Astrocyte (in vitro differentiated cells and primary cell): ENCODE data around the gene GPRC5D. TPM values are rescaled to one million over a fixed set of nuclear protein-coding genes. Genes with fewer than 3 reads are reported as not detected.
A peak's percentile ranks its signal among the peaks of the same experiment; 100 is the strongest.

Experiments
- DNase-seq: peaks from one replicate; pipeline ENCODE4 v3.0.0-alpha.2; 2010; ENCODE audit warnings: low read depth
- FAIRE-seq: peaks from 2 replicates; lab custom pipeline; 2011; peaks lifted over from hg19 to GRCh38; lab: Jason Lieb, UNC
- H2AFZ ChIP-seq: 2 replicates; pipeline ENCODE4 v1.6.0; 2012; ENCODE audit warnings: low read depth, low read length, inconsistent platforms
- H3K27ac ChIP-seq: 2 replicates; pipeline ENCODE4 v1.5.1; 2011; ENCODE audit warnings: low read depth, low read length, inconsistent platforms
- H3K27me3 ChIP-seq: 2 replicates; pipeline ENCODE4 v1.6.0; 2011; ENCODE audit warnings: low read length, inconsistent platforms; ENCODE audit not compliant: insufficient read depth
- H3K36me3 ChIP-seq: 2 replicates; pipeline ENCODE4 v1.5.1; 2011; ENCODE audit warnings: low read length, inconsistent platforms; ENCODE audit not compliant: insufficient read depth
- H3K4me1 ChIP-seq: 2 replicates; pipeline ENCODE4 v1.5.1; 2011; ENCODE audit warnings: low read length, inconsistent platforms; ENCODE audit not compliant: insufficient read depth
- H3K4me2 ChIP-seq: 2 replicates; pipeline ENCODE4 v1.6.0; 2012; ENCODE audit warnings: low read length, inconsistent platforms
- H3K4me3 ChIP-seq: 2 replicates; pipeline ENCODE4 v1.5.1; 2011; ENCODE audit warnings: low read depth, mild to moderate bottlenecking, low read length, inconsistent platforms; ENCODE audit not compliant: insufficient read depth
- H3K79me2 ChIP-seq: 2 replicates; pipeline ENCODE4 v1.6.0; 2012; ENCODE audit warnings: mild to moderate bottlenecking, low read length, inconsistent platforms; ENCODE audit not compliant: insufficient read depth
- H3K9ac ChIP-seq: 2 replicates; pipeline ENCODE4 v1.6.0; 2012; ENCODE audit warnings: mild to moderate bottlenecking, low read length, inconsistent platforms
- H3K9me3 ChIP-seq: 2 replicates; pipeline ENCODE4 v1.5.1; 2012; ENCODE audit warnings: low read depth, mild to moderate bottlenecking, low read length, inconsistent platforms; ENCODE audit not compliant: insufficient read depth
- H4K20me1 ChIP-seq: 2 replicates; pipeline ENCODE4 v1.6.0; 2012; ENCODE audit warnings: low read length, inconsistent platforms; ENCODE audit not compliant: insufficient read depth
- H3K27ac Mint-ChIP-seq: one replicate; pipeline ENCODE4 v1.8.0; 2021; ENCODE audit warnings: mild to moderate bottlenecking, mixed read lengths; ENCODE audit not compliant: unreplicated experiment
- H3K27me3 Mint-ChIP-seq: one replicate; pipeline ENCODE4 v1.8.0; 2021; ENCODE audit warnings: low read depth, mixed read lengths; ENCODE audit not compliant: unreplicated experiment
- H3K36me3 Mint-ChIP-seq: one replicate; pipeline ENCODE4 v1.8.0; 2021; ENCODE audit warnings: low read depth, mixed read lengths; ENCODE audit not compliant: unreplicated experiment
- H3K4me1 Mint-ChIP-seq: one replicate; pipeline ENCODE4 v1.8.0; 2021; ENCODE audit warnings: low read depth, mixed read lengths; ENCODE audit not compliant: unreplicated experiment
- H3K4me3 Mint-ChIP-seq: one replicate; pipeline ENCODE4 v1.8.0; 2021; ENCODE audit warnings: mild to moderate bottlenecking, moderate library complexity, mixed read lengths; ENCODE audit not compliant: unreplicated experiment
- H3K9me3 Mint-ChIP-seq: one replicate; pipeline ENCODE4 v1.8.0; 2021; ENCODE audit warnings: mild to moderate bottlenecking, mixed read lengths; ENCODE audit not compliant: unreplicated experiment
- CTCF ChIP-seq: IDR thresholded peaks from 2 replicates; pipeline ENCODE4 v1.5.1; 2011; ENCODE audit warnings: low read depth, mild to moderate bottlenecking, inconsistent platforms, low read length, moderate library complexity; ENCODE audit not compliant: insufficient read depth
- EZH2 ChIP-seq: IDR thresholded peaks from 2 replicates; pipeline ENCODE4 v1.6.1; 2012; ENCODE audit warnings: mild to moderate bottlenecking, low read length, inconsistent platforms; ENCODE audit not compliant: insufficient read depth
- total RNA-seq: library from RNA; stranded (reverse); gene quantifications from 2 replicates; pipeline ENCODE4 v1.2.1, GENCODE V29; 2021

The GPRC5D gene
- total RNA-seq, 1 donor from 2014 or later = not detected

GRCh38 chr12:12922191-12922616 is 29.8 kb downstream of the GPRC5D start:
- peaks cover 8% of the 10 kb centered on the region for H3K4me1 ChIP-seq
- DNase-seq (peak; percentile 49), FAIRE-seq (no peak)
- Mint-ChIP-seq H3K9me3 (no peaks in the 10 kb centered on the region), H3K36me3 (no peaks in the 10 kb centered on the region), H3K4me1 (peaks cover 9% of the 10 kb centered on the region), H3K27ac (no peak overlapping the region), H3K27me3 (peaks cover 4% of the 10 kb centered on the region), H3K4me3 (no peak overlapping the region)
- H2AFZ ChIP-seq = no peak overlapping the region
- no peaks in the 10 kb centered on the region for H3K36me3 ChIP-seq
- no peaks in the 10 kb centered on the region for H3K27me3 ChIP-seq
- TF ChIP-seq EZH2 (no peak), CTCF (no peak)
- no peak overlapping the region for H3K27ac ChIP-seq
- no peaks in the 10 kb centered on the region for H4K20me1 ChIP-seq
- H3K9ac ChIP-seq = no peak overlapping the region
- no peak overlapping the region for H3K4me3 ChIP-seq
- H3K4me2 ChIP-seq = no peak overlapping the region
- H3K9me3 ChIP-seq = no peaks in the 10 kb centered on the region
- H3K79me2 ChIP-seq = no peaks in the 10 kb centered on the region

GRCh38 chr12:12919666-12920435 is 32.1 kb downstream of the GPRC5D start:
- Histone ChIP-seq H3K4me2 (no peak overlapping the region), H3K9ac (no peak overlapping the region), H2AFZ (no peak overlapping the region), H3K79me2 (no peaks in the 10 kb centered on the region), H3K4me1 (peaks cover 7% of the 10 kb centered on the region), H3K9me3 (no peaks in the 10 kb centered on the region), H4K20me1 (no peaks in the 10 kb centered on the region), H3K27ac (no peak overlapping the region), H3K27me3 (no peaks in the 10 kb centered on the region), H3K36me3 (no peaks in the 10 kb centered on the region), H3K4me3 (no peak overlapping the region)
- peaks cover 6% of the 10 kb centered on the region for H3K27me3 Mint-ChIP-seq
- H3K9me3 Mint-ChIP-seq = no peaks in the 10 kb centered on the region
- no peak overlapping the region for H3K27ac Mint-ChIP-seq
- FAIRE-seq = no peak
- DNase-seq = no peak
- peaks cover 2% of the 10 kb centered on the region for H3K4me1 Mint-ChIP-seq
- TF ChIP-seq CTCF = no peak
- TF ChIP-seq EZH2 = no peak
- H3K4me3 Mint-ChIP-seq = no peak overlapping the region
- H3K36me3 Mint-ChIP-seq = no peaks in the 10 kb centered on the region

- Histone ChIP-seq H3K4me2 (no peak overlapping the region), H4K20me1 (no peaks in the 10 kb centered on the region), H2AFZ (no peak overlapping the region), H3K9ac (no peak overlapping the region), H3K36me3 (no peaks in the 10 kb centered on the region), H3K27me3 (no peaks in the 10 kb centered on the region), H3K79me2 (no peaks in the 10 kb centered on the region), H3K27ac (no peak overlapping the region), H3K9me3 (no peaks in the 10 kb centered on the region), H3K4me3 (no peak overlapping the region), H3K4me1 (peaks cover 7% of the 10 kb centered on the region)
- Mint-ChIP-seq H3K4me3 (no peak overlapping the region), H3K9me3 (no peaks in the 10 kb centered on the region), H3K27ac (no peak overlapping the region), H3K4me1 (peaks cover 5% of the 10 kb centered on the region), H3K27me3 (peaks cover 10% of the 10 kb centered on the region), H3K36me3 (no peaks in the 10 kb centered on the region)
- no peak for TF ChIP-seq EZH2
- TF ChIP-seq CTCF = no peak
- FAIRE-seq = no peak
- DNase-seq = no peak
Observed at GRCh38 chr12:12918781-12919389, 33.1 kb downstream of the GPRC5D start.
